Measurements from ENCODE around the gene PKMYT1. TPM values are rescaled to one million over a fixed set of nuclear protein-coding genes. Genes with fewer than 3 reads are reported as not detected.
A peak's percentile ranks its signal among the peaks of the same experiment; 100 is the strongest.

Gene PKMYT1
- total and polyA plus RNA-seq, 2 experiments from 2014 or later: 28.1 to 30.6 TPM

GRCh38 chr16:3019594-3020246 lies 39.5 kb upstream of the PKMYT1 start:
- peaks cover 22% of the 10 kb centered on the region for H3K4me1 ChIP-seq (ENCODE audit: low read depth)
- H3K36me3 ChIP-seq: no peaks in the 10 kb centered on the region
- H3K9me3 ChIP-seq (ENCODE audit: low read depth): no peaks in the 10 kb centered on the region
- peak overlapping the region; percentile 74 for H3K4me3 ChIP-seq
- DNase-seq (ENCODE audit: low read depth in 1 of 2, low spot score in 1 of 2): no peak
- H3K27me3 ChIP-seq: no peaks in the 10 kb centered on the region
- peak overlapping the region; percentile 97 for H3K27ac ChIP-seq
- no peak for TF ChIP-seq CTCF (IDR thresholded peaks at IDR 0.05; ENCODE audit: low read depth, low read length)

DNA sequence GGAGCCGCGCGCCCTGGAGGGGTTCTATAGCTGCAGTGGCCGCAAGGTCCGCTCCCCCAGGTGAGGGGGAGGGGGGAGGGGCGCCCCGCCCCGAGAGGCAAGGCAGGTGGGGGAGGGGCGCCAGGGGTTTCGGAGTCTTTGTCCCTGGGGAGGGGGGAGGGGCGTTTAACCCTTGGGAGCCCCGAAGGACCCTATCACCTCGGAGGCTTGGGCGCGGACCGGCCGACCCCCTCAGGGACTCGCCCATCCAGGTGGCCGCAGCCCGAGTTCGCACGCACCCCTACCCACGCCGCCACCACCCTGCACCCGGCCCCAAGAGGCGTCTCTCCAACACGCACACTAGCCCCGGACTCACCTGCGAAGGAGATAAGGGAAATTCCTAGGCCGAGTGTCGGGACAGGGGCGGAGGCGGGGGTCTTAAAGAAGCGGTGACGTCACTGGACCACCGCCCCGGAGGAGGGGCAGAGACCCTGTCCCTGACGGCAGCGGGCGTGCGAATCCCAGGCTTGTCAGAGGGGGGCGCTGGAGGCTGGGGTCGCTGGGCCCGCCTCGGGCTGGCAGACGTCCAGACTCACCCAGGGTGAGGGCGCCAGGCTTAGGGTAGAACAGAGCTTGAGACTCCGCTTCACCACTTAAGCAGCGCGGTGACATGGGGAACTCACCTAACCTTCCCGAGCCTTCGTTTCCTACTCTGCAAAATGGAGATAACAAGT lies 37.7 kb upstream of the PKMYT1 start, which contains the start of gene CLDN6:
Gene CLDN6, minus strand, starts transcription at position 390 of the 713 bp plus-strand sequence. CDS start 2,162 bp downstream, outside the sequence.
- peak in 1 of 2 donors; percentile 94 for DNase-seq (ENCODE audit: low read depth in 1 of 2, low spot score in 1 of 2)
- peaks cover 18% of the 10 kb centered on the region for H3K4me1 ChIP-seq (ENCODE audit: low read depth)
- H3K36me3 ChIP-seq: no peaks in the 10 kb centered on the region
- peak within 1 kb of the TSS; percentile 76 for H3K4me3 ChIP-seq
- H3K27me3 ChIP-seq: no peaks in the 10 kb centered on the region
- TF ChIP-seq CTCF (IDR thresholded peaks at IDR 0.05; ENCODE audit: low read depth, low read length): peak; percentile 29
- no peaks in the 10 kb centered on the region for H3K9me3 ChIP-seq (ENCODE audit: low read depth)
- peak within 1 kb of the TSS; percentile 87 for H3K27ac ChIP-seq

DNA sequence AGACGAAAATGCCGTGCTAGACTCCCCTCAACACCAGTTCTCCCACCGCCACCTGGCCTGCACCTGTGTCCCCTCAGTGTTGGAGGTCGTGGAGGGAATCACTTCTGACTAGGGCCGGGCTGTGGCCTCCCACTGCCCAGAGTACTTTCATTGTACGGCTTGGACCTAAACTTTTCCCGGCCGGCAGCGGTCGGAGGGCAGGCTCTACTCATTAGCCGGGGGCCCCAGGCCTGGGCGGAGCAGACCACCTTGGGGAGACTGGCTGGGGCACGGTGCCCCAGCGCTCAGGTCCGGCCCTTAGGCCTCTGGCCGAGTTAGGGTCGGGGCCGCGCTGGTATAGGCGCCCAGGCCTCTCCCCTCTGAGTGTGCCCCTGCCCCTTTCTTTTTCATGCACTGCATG lies 37.1 kb upstream of the PKMYT1 start:
- no peak for DNase-seq (ENCODE audit: low read depth in 1 of 2, low spot score in 1 of 2)
- Histone ChIP-seq H3K4me3 (peak overlapping the region; percentile 76), H3K27ac (peak overlapping the region; percentile 87), H3K27me3 (no peaks in the 10 kb centered on the region), H3K9me3 (ENCODE audit: low read depth) (no peaks in the 10 kb centered on the region), H3K4me1 (ENCODE audit: low read depth) (peaks cover 18% of the 10 kb centered on the region), H3K36me3 (no peaks in the 10 kb centered on the region)
- no peak for TF ChIP-seq CTCF (IDR thresholded peaks at IDR 0.05; ENCODE audit: low read depth, low read length)

DNA sequence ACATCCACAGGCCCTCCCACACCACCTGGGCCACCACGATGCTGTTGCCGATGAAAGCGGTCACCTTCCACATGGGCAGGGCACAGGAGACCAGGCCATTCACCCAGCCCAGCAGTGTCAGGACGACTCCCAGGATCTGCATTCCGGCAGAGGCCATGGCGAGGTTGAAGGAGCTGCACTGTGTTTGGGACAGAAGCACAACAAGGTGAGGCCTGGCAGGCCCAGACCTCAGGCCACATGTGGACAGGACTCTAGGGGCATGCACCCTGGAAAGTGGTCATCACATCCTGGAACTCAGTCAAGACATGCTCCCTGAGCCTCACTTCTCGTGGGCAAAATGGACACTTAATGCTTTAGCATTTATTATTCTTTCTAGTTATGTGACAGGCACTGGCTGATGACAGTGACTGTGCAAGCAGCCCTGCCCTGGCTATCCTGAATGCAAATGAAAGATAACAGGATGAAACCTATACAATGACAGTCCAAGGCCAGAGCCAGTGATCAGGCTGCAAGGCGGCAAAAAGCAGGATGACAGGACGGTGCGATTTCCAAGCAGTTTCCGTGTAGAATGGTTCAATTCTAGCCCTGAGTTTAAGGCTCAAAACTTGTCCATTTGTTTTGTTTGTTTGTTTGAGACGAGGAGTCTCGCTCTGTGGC lies 35.7 kb upstream of the PKMYT1 start:
- Histone ChIP-seq H3K27me3 (no peaks in the 10 kb centered on the region), H3K9me3 (ENCODE audit: low read depth) (no peaks in the 10 kb centered on the region), H3K27ac (no peak overlapping the region), H3K36me3 (no peaks in the 10 kb centered on the region), H3K4me1 (ENCODE audit: low read depth) (peaks cover 16% of the 10 kb centered on the region), H3K4me3 (no peak overlapping the region)
- no peak for TF ChIP-seq CTCF (IDR thresholded peaks at IDR 0.05; ENCODE audit: low read depth, low read length)
- DNase-seq (ENCODE audit: low read depth in 1 of 2, low spot score in 1 of 2): no peak

- DNase-seq (ENCODE audit: low read depth in 1 of 2, low spot score in 1 of 2): no peak
- TF ChIP-seq CTCF (IDR thresholded peaks at IDR 0.05; ENCODE audit: low read depth, low read length): no peak
- H3K27me3 ChIP-seq: no peaks in the 10 kb centered on the region
Observed at GRCh38 chr16:3014971-3015370, 34.7 kb upstream of the PKMYT1 start.

More at GRCh38 chr16:3014971-3015370, 34.7 kb upstream of the PKMYT1 start:
- Histone ChIP-seq H3K36me3 (no peaks in the 10 kb centered on the region), H3K27ac (no peak overlapping the region), H3K4me3 (no peak overlapping the region), H3K4me1 (ENCODE audit: low read depth) (peaks cover 24% of the 10 kb centered on the region), H3K9me3 (ENCODE audit: low read depth) (no peaks in the 10 kb centered on the region)
